ENCODE measurements around the gene RAB31. TPM values are rescaled to one million over a fixed set of nuclear protein-coding genes. Genes with fewer than 3 reads are reported as not detected.

RAB31 gene
- total and polyA plus RNA-seq, 5 donors from 2014 or later, result 0.78 to 5.8 (median 1.3) TPM

- Mint-ChIP-seq H3K4me1 (no peaks in the 10 kb centered on the region), H3K27me3 (peaks cover 26% of the 10 kb centered on the region)
- ATAC-seq (ENCODE audit: low read depth in 2 of 2), result no peak
These were observed 28.3 kb downstream of the RAB31 start for GRCh38 chr18:9736286-9736835.

GRCh38 chr18:9737006-9737405 is 28.9 kb downstream of the RAB31 start:
- H3K27ac ChIP-seq (ENCODE audit: insufficient read depth, low read length, poor library complexity, severe bottlenecking), result no peak overlapping the region
- ATAC-seq (ENCODE audit: low read depth in 2 of 2), result no peak
- H3K4me1 ChIP-seq (ENCODE audit: control insufficient read depth, insufficient read depth, low read length, poor library complexity, severe bottlenecking), result no peaks in the 10 kb centered on the region
- DNase-seq, result no peak
- Mint-ChIP-seq H3K27ac (no peak overlapping the region), H3K9me3 (peaks cover 0 to 2% (median 0%) of the 10 kb centered on the region in 7 donors), H3K27me3 (peaks cover 26% of the 10 kb centered on the region), H3K4me1 (no peaks in the 10 kb centered on the region), H3K36me3 (no peaks in the 10 kb centered on the region), H3K4me3 (no peak overlapping the region)
- H3K9me3 ChIP-seq (ENCODE audit: control insufficient read depth in 2 of 2, low read length in 2 of 2), result no peaks in the 10 kb centered on the region
- no peaks in the 10 kb centered on the region for H3K36me3 ChIP-seq (ENCODE audit: control insufficient read depth, insufficient read depth, low read length)
- H3K27me3 ChIP-seq (ENCODE audit: control insufficient read depth, insufficient read depth, low read length), result no peaks in the 10 kb centered on the region
- H3K4me3 ChIP-seq (ENCODE audit: low read depth, low read length), result no peak overlapping the region

More at GRCh38 chr18:9736286-9736835, 28.3 kb downstream of the RAB31 start:
- no peak overlapping the region for H3K27ac ChIP-seq (ENCODE audit: insufficient read depth, low read length, poor library complexity, severe bottlenecking)
- no peaks in the 10 kb centered on the region for H3K27me3 ChIP-seq (ENCODE audit: control insufficient read depth, insufficient read depth, low read length)
- Mint-ChIP-seq H3K36me3 (no peaks in the 10 kb centered on the region), H3K27ac (no peak overlapping the region), H3K4me3 (no peak overlapping the region), H3K9me3 (peaks cover 0 to 2% (median 0%) of the 10 kb centered on the region in 7 donors)
- H3K9me3 ChIP-seq (ENCODE audit: control insufficient read depth in 2 of 2, low read length in 2 of 2), result no peaks in the 10 kb centered on the region
- H3K4me3 ChIP-seq (ENCODE audit: low read depth, low read length), result no peak overlapping the region
- no peaks in the 10 kb centered on the region for H3K36me3 ChIP-seq (ENCODE audit: control insufficient read depth, insufficient read depth, low read length)
- no peaks in the 10 kb centered on the region for H3K4me1 ChIP-seq (ENCODE audit: control insufficient read depth, insufficient read depth, low read length, poor library complexity, severe bottlenecking)
- DNase-seq, result no peak

DNA sequence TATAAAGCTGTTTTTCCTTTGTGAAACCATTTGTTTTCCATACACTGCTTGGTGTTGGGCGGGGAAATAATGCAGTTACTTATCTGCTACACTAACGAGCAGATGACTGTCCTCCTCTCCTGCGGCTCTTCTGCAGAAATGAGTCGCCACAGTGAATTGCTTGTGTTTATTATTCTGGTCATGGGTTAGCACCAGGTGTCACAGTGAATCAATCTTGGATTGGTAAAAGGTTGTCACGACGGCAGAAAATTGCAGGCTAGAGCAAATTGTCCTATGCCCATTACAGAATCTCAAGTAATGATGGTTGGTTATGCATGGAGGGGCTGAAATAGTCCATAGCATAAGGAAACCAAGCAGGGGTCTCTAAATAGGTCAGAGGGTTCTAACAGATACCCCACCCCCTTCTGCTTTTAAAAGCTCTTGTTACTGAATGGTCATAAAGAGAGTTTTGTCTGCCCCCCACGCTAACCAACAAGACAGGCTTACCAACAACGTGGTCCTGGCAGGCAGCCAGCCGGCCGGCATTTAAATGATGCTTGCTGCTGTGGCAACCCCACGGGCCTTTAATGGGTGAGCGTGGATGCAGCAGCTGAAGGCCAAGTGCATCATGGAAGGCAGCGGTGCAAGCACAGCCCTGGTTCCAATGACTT is 29.5 kb downstream of the RAB31 start:
- H3K36me3 Mint-ChIP-seq, result no peaks in the 10 kb centered on the region
- no peaks in the 10 kb centered on the region for H3K9me3 ChIP-seq (ENCODE audit: control insufficient read depth in 2 of 2, low read length in 2 of 2)

GRCh38 chr18:9738266-9738969 is 30.3 kb downstream of the RAB31 start:
- Histone ChIP-seq H3K9me3 (ENCODE audit: control insufficient read depth in 2 of 2, low read length in 2 of 2) (no peaks in the 10 kb centered on the region), H3K4me1 (ENCODE audit: control insufficient read depth, insufficient read depth, low read length, poor library complexity, severe bottlenecking) (no peaks in the 10 kb centered on the region), H3K36me3 (ENCODE audit: control insufficient read depth, insufficient read depth, low read length) (no peaks in the 10 kb centered on the region), H3K27ac (ENCODE audit: insufficient read depth, low read length, poor library complexity, severe bottlenecking) (no peak overlapping the region), H3K4me3 (ENCODE audit: low read depth, low read length) (no peak overlapping the region), H3K27me3 (ENCODE audit: control insufficient read depth, insufficient read depth, low read length) (no peaks in the 10 kb centered on the region)
- Mint-ChIP-seq H3K4me3 (no peak overlapping the region), H3K36me3 (no peaks in the 10 kb centered on the region), H3K4me1 (no peaks in the 10 kb centered on the region), H3K27me3 (peaks cover 17% of the 10 kb centered on the region), H3K27ac (peak overlapping the region in 1 of 3 donors; percentile 22), H3K9me3 (peaks cover 0 to 2% (median 0%) of the 10 kb centered on the region in 7 donors)
- ATAC-seq (ENCODE audit: low read depth in 2 of 2) (no peak), DNase-seq (no peak)

More for the DNA sequence above, 29.5 kb downstream of the RAB31 start:
- Histone ChIP-seq H3K4me1 (ENCODE audit: control insufficient read depth, insufficient read depth, low read length, poor library complexity, severe bottlenecking) (no peaks in the 10 kb centered on the region), H3K27ac (ENCODE audit: insufficient read depth, low read length, poor library complexity, severe bottlenecking) (no peak overlapping the region), H3K36me3 (ENCODE audit: control insufficient read depth, insufficient read depth, low read length) (no peaks in the 10 kb centered on the region), H3K4me3 (ENCODE audit: low read depth, low read length) (no peak overlapping the region), H3K27me3 (ENCODE audit: control insufficient read depth, insufficient read depth, low read length) (no peaks in the 10 kb centered on the region)
- Mint-ChIP-seq H3K27ac (no peak overlapping the region), H3K4me3 (no peak overlapping the region), H3K4me1 (no peaks in the 10 kb centered on the region), H3K27me3 (peaks cover 26% of the 10 kb centered on the region), H3K9me3 (peaks cover 0 to 2% (median 0%) of the 10 kb centered on the region in 7 donors)
- no peak for ATAC-seq (ENCODE audit: low read depth in 2 of 2)
- no peak for DNase-seq

- Histone ChIP-seq H3K27ac (ENCODE audit: insufficient read depth, low read length, poor library complexity, severe bottlenecking) (no peak overlapping the region), H3K4me3 (ENCODE audit: low read depth, low read length) (no peak overlapping the region), H3K27me3 (ENCODE audit: control insufficient read depth, insufficient read depth, low read length) (peaks cover 4% of the 10 kb centered on the region), H3K9me3 (ENCODE audit: control insufficient read depth in 2 of 2, low read length in 2 of 2) (no peaks in the 10 kb centered on the region), H3K36me3 (ENCODE audit: control insufficient read depth, insufficient read depth, low read length) (no peaks in the 10 kb centered on the region), H3K4me1 (ENCODE audit: control insufficient read depth, insufficient read depth, low read length, poor library complexity, severe bottlenecking) (no peaks in the 10 kb centered on the region)
- peaks cover 0 to 2% (median 0%) of the 10 kb centered on the region in 7 donors for H3K9me3 Mint-ChIP-seq
- DNase-seq (no peak), ATAC-seq (ENCODE audit: low read depth in 2 of 2) (no peak)
- H3K4me3 Mint-ChIP-seq, result no peak overlapping the region
- H3K4me1 Mint-ChIP-seq, result no peaks in the 10 kb centered on the region
- H3K36me3 Mint-ChIP-seq, result no peaks in the 10 kb centered on the region
- H3K27ac Mint-ChIP-seq, result no peak overlapping the region
- H3K27me3 Mint-ChIP-seq, result peaks cover 10% of the 10 kb centered on the region
These were observed 31.4 kb downstream of the RAB31 start for GRCh38 chr18:9739516-9739915.

GRCh38 chr18:9740071-9740470 is 32.0 kb downstream of the RAB31 start:
- Mint-ChIP-seq H3K36me3 (no peaks in the 10 kb centered on the region), H3K27ac (no peak overlapping the region), H3K27me3 (peaks cover 5% of the 10 kb centered on the region), H3K4me3 (no peak overlapping the region), H3K9me3 (peaks cover 0 to 2% (median 0%) of the 10 kb centered on the region in 7 donors), H3K4me1 (no peaks in the 10 kb centered on the region)
- Histone ChIP-seq H3K9me3 (ENCODE audit: control insufficient read depth in 2 of 2, low read length in 2 of 2) (no peaks in the 10 kb centered on the region), H3K27ac (ENCODE audit: insufficient read depth, low read length, poor library complexity, severe bottlenecking) (no peak overlapping the region), H3K27me3 (ENCODE audit: control insufficient read depth, insufficient read depth, low read length) (peaks cover 4% of the 10 kb centered on the region), H3K4me1 (ENCODE audit: control insufficient read depth, insufficient read depth, low read length, poor library complexity, severe bottlenecking) (no peaks in the 10 kb centered on the region), H3K36me3 (ENCODE audit: control insufficient read depth, insufficient read depth, low read length) (no peaks in the 10 kb centered on the region), H3K4me3 (ENCODE audit: low read depth, low read length) (no peak overlapping the region)
- no peak for ATAC-seq (ENCODE audit: low read depth in 2 of 2)
- no peak for DNase-seq

- H3K27ac ChIP-seq (ENCODE audit: insufficient read depth, low read length, poor library complexity, severe bottlenecking), result no peak overlapping the region
- Mint-ChIP-seq H3K9me3 (peaks cover 0 to 2% (median 0%) of the 10 kb centered on the region in 7 donors), H3K27me3 (peaks cover 7% of the 10 kb centered on the region), H3K4me3 (no peak overlapping the region), H3K4me1 (no peaks in the 10 kb centered on the region), H3K27ac (no peak overlapping the region), H3K36me3 (no peaks in the 10 kb centered on the region)
- no peak overlapping the region for H3K4me3 ChIP-seq (ENCODE audit: low read depth, low read length)
- H3K9me3 ChIP-seq (ENCODE audit: control insufficient read depth in 2 of 2, low read length in 2 of 2), result no peaks in the 10 kb centered on the region
- peaks cover 4% of the 10 kb centered on the region for H3K27me3 ChIP-seq (ENCODE audit: control insufficient read depth, insufficient read depth, low read length)
- DNase-seq (no peak), ATAC-seq (ENCODE audit: low read depth in 2 of 2) (no peak)
- H3K36me3 ChIP-seq (ENCODE audit: control insufficient read depth, insufficient read depth, low read length), result no peaks in the 10 kb centered on the region
- no peaks in the 10 kb centered on the region for H3K4me1 ChIP-seq (ENCODE audit: control insufficient read depth, insufficient read depth, low read length, poor library complexity, severe bottlenecking)
These were observed 33.3 kb downstream of the RAB31 start for GRCh38 chr18:9741406-9741792.
